A549 (cell line): ENCODE measurements around the gene PLEKHA7. TPM values are rescaled to one million over a fixed set of nuclear protein-coding genes. Genes with fewer than 3 reads are reported as not detected.

Experiments
- ATAC-seq, 2 experiments: fragments of 200-7000 bp in 1 of 2; fragments of >200 bp in 1 of 2; cut with Nextera tagmentation in 1 of 2; cut with Tn5 transposase in 1 of 2; 3 replicates each; pipeline versions ENCODE4 v1.8.0 to v1.9.1; 2018 to 2020; ENCODE audit warnings: mild to moderate bottlenecking in 1 of 2, moderate library complexity in 1 of 2
- CTCF ChIA-PET: fragments of 300-600 bp; sonication (Branson Sonifier 250); formaldehyde crosslinking; extraction: SDS; loops from one replicate; lab custom pipeline; 2021; ENCODE audit warnings: antibody characterized with exemption, inconsistent platforms; lab: Yijun Ruan, JAX
- POLR2A ChIA-PET: fragments of 350-600 bp; formaldehyde crosslinking; extraction: SDS; loops from one replicate; lab custom pipeline; 2021; ENCODE audit warnings: antibody characterized with exemption, inconsistent platforms; lab: Yijun Ruan, JAX
- DNase-seq, 2 experiments: peaks; one replicate each; pipeline versions ENCODE4 v3.0.0 to v3.0.0-alpha.2; 2011 to 2016; ENCODE audit warnings: low read depth in 1 of 2, low spot score in 1 of 2
- FAIRE-seq: peaks from 2 replicates; lab custom pipeline; 2011; peaks lifted over from hg19 to GRCh38; lab: Jason Lieb, UNC
- H3K27ac ChIP-seq, 2 experiments: fragments of >200 bp; sonication (Bioruptor Twin); formaldehyde crosslinking; 3 replicates each; pipeline ENCODE4 v1.5.1; 2016 to 2017
- H3K4me1 ChIP-seq: fragments of >200 bp; sonication (Bioruptor Twin); formaldehyde crosslinking; 3 replicates; pipeline ENCODE4 v1.6.1; 2016
- H3K4me2 ChIP-seq: fragments of >200 bp; sonication (Bioruptor Twin); formaldehyde crosslinking; 3 replicates; pipeline ENCODE4 v1.6.1; 2016
- H3K4me3 ChIP-seq: fragments of >200 bp; sonication (Bioruptor Twin); formaldehyde crosslinking; 3 replicates; pipeline ENCODE4 v1.5.1; 2016
- H3K9me3 ChIP-seq: fragments of >200 bp; sonication (Bioruptor Twin); formaldehyde crosslinking; 3 replicates; pipeline ENCODE4 v1.6.1; 2016
- BHLHE40 ChIP-seq: IDR thresholded peaks from 2 replicates; pipeline ENCODE4 v1.6.1; 2012; ENCODE audit warnings: low read depth, low read length, inconsistent platforms
- CBX8 ChIP-seq: fragments of 200-600 bp; sonication (generic); IDR thresholded peaks from 2 replicates; pipeline ENCODE4 v1.6.1; 2016
- FOSL2 ChIP-seq, 2 experiments: fragments of 450-650 bp in 1 of 2; fragments of >200 bp in 1 of 2; sonication (Bioruptor Twin) in 1 of 2; formaldehyde crosslinking; IDR thresholded peaks; 2 replicates each; pipeline versions ENCODE4 v1.5.0 to v1.6.1; 2016 to 2020; ENCODE audit warnings: mild to moderate bottlenecking in 1 of 2, moderate library complexity in 1 of 2
- GATA3 ChIP-seq: IDR thresholded peaks from 2 replicates; pipeline ENCODE4 v1.6.1; 2012; ENCODE audit warnings: borderline replicate concordance
- HDAC2 ChIP-seq: fragments of 200-600 bp; sonication (generic); IDR thresholded peaks from 2 replicates; pipeline ENCODE4 v1.6.1; 2016
- HOXA7 ChIP-seq: fragments of 250-450 bp; sonication (Bioruptor Pico); IDR thresholded peaks from 2 replicates; pipeline ENCODE4 v1.5.0; 2020; ENCODE audit warnings: mild to moderate bottlenecking, moderate library complexity
- JUNB ChIP-seq: fragments of >200 bp; sonication (Bioruptor Twin); formaldehyde crosslinking; IDR thresholded peaks from 2 replicates; pipeline ENCODE4 v1.6.1; 2016
- MAFK ChIP-seq: fragments of 450-650 bp; IDR thresholded peaks from 2 replicates; pipeline ENCODE4 v1.6.1; 2014; ENCODE audit not compliant: partially characterized antibody
- RAD21 ChIP-seq, 2 experiments: fragments of >200 bp in 1 of 2; sonication (Bioruptor Twin) in 1 of 2; formaldehyde crosslinking in 1 of 2; IDR thresholded peaks in 1 of 2; conservative IDR thresholded peaks in 1 of 2; 2 replicates in 1 of 2; 3 replicates in 1 of 2; pipeline ENCODE4 v1.6.1; 2012 to 2018; ENCODE audit warnings: inconsistent platforms in 1 of 2
- RCOR1 ChIP-seq: fragments of 150-350 bp; IDR thresholded peaks from 2 replicates; pipeline ENCODE4 v1.6.1; 2014; ENCODE audit warnings: antibody characterized with exemption, low read length, low read depth
- TFCP2L1 ChIP-seq: fragments of 250-450 bp; sonication (Bioruptor Pico); IDR thresholded peaks from 2 replicates; pipeline ENCODE4 v1.5.0; 2021; ENCODE audit warnings: mild to moderate bottlenecking
- ZFP36 ChIP-seq: fragments of 450-650 bp; IDR thresholded peaks from 2 replicates; pipeline ENCODE4 v1.6.1; 2014; ENCODE audit warnings: borderline replicate concordance; ENCODE audit not compliant: partially characterized antibody
- WGBS: methylation state at CpG from one replicate; pipeline ENCODE4 v1.1.6; 2017; ENCODE audit errors: missing lambda C conversion rate; 5-methylcytosine and 5-hydroxymethylcytosine counted together
- polyA plus RNA-seq, 4 experiments: library from polyadenylated mRNA; depleted of rRNA in 3 of 4; stranded (reverse); fragments of >200 nt; fragmentation: RNase III in 1 of 4; extraction: RNeasy Plus Mini Kit Qiagen cat#74134 plus additional on column Dnase treatment in 1 of 4; gene quantifications; 2 replicates in 3 of 4; 3 replicates in 1 of 4; pipeline ENCODE4 v1.2.3, GENCODE V29; 2011 to 2017
- TF ChIP-seq, protein P1 (sequence below): fragments of >200 bp; sonication (Bioruptor Twin); formaldehyde crosslinking; IDR thresholded peaks from 2 replicates; pipeline ENCODE4 v1.6.1; 2016
- TF ChIP-seq, protein P2 (sequence below): fragments of 250-450 bp; sonication (Bioruptor Pico); IDR thresholded peaks from 2 replicates; pipeline ENCODE4 v1.5.0; 2020; ENCODE audit warnings: low read depth, mild to moderate bottlenecking, moderate library complexity
- TF ChIP-seq, protein P3 (sequence below): fragments of 450-650 bp; IDR thresholded peaks from 2 replicates; pipeline ENCODE4 v1.6.1; 2014; ENCODE audit warnings: antibody characterized with exemption
- TF ChIP-seq, protein P4 (sequence below): fragments of 200-600 bp; sonication (generic); IDR thresholded peaks from 2 replicates; pipeline ENCODE4 v1.6.1; 2016; ENCODE audit warnings: antibody characterized with exemption, mild to moderate bottlenecking, moderate library complexity
- TF ChIP-seq, protein P5 (sequence below): IDR thresholded peaks from 2 replicates; pipeline ENCODE4 v1.6.1; 2012; ENCODE audit warnings: low read depth, borderline replicate concordance

Gene PLEKHA7
- polyA plus RNA-seq, 2 of the 4 experiments (the other 2 are of a cell fraction), result 8.7 to 13.8 TPM

DNA sequence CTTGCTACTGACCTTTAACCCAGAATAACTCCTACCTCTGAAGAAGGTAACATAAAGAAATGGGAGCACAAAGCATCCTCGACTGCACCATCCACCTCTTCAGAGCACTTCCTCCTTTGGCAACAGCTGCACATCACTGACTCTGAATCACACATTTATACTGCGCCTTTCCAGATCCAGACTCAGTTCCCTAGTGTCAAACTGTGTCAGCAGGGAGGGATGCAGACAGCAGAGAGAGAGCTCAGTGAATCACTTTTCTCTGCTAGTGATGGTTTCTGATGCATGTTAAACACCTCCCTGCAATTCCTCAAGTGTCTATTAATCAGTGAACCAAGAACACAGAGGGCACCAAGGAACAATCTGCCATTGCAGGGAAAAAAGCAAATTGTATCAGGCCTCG is 118.9 kb downstream of the PLEKHA7 start:
- Histone ChIP-seq H3K4me1 (no peaks in the 10 kb centered on the region), H3K27ac (no peak overlapping the region), H3K4me2 (no peak overlapping the region), H3K9me3 (peaks cover 6% of the 10 kb centered on the region; the same call in 2 of the 3 replicates), H3K4me3 (no peak overlapping the region)
- ATAC-seq, result no peak
- POLR2A ChIA-PET, result no interaction called here
- 63% methylated on average over 3 of the region's 3 CpGs for WGBS
- CTCF ChIA-PET, result interaction anchor here (1.5 kb wide), 1 partner anchor 9 kb away, joined by 4 read pairs; no protein-coding TSS in a partner anchor
- TF ChIP-seq, protein P1, sequence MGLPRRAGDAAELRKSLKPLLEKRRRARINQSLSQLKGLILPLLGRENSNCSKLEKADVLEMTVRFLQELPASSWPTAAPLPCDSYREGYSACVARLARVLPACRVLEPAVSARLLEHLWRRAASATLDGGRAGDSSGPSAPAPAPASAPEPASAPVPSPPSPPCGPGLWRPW, result no peak
- TF ChIP-seq ZFP36 (no peak), RCOR1 (no peak), GATA3 (no peak), BHLHE40 (no peak), TFCP2L1 (CRISPR knock-in tag) (no peak), FOSL2 (IDR thresholded peaks at IDR 0.05) (no peak), FOSL2 (CRISPR knock-in tag; IDR thresholded peaks at IDR 0.05) (no peak), RAD21 (conservative IDR thresholded peaks at IDR 0.05 in 1 of 2, IDR thresholded peaks at IDR 0.05 in 1 of 2) (no peak), CBX8 (no peak), MAFK (no peak), HOXA7 (CRISPR knock-in tag) (no peak), JUNB (no peak), HDAC2 (no peak)
- TF ChIP-seq, protein P2, sequence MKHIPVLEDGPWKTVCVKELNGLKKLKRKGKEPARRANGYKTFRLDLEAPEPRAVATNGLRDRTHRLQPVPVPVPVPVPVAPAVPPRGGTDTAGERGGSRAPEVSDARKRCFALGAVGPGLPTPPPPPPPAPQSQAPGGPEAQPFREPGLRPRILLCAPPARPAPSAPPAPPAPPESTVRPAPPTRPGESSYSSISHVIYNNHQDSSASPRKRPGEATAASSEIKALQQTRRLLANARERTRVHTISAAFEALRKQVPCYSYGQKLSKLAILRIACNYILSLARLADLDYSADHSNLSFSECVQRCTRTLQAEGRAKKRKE (CRISPR knock-in tag), result no peak
- TF ChIP-seq, protein P3, sequence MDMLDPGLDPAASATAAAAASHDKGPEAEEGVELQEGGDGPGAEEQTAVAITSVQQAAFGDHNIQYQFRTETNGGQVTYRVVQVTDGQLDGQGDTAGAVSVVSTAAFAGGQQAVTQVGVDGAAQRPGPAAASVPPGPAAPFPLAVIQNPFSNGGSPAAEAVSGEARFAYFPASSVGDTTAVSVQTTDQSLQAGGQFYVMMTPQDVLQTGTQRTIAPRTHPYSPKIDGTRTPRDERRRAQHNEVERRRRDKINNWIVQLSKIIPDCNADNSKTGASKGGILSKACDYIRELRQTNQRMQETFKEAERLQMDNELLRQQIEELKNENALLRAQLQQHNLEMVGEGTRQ, result no peak
- TF ChIP-seq, protein P4, sequence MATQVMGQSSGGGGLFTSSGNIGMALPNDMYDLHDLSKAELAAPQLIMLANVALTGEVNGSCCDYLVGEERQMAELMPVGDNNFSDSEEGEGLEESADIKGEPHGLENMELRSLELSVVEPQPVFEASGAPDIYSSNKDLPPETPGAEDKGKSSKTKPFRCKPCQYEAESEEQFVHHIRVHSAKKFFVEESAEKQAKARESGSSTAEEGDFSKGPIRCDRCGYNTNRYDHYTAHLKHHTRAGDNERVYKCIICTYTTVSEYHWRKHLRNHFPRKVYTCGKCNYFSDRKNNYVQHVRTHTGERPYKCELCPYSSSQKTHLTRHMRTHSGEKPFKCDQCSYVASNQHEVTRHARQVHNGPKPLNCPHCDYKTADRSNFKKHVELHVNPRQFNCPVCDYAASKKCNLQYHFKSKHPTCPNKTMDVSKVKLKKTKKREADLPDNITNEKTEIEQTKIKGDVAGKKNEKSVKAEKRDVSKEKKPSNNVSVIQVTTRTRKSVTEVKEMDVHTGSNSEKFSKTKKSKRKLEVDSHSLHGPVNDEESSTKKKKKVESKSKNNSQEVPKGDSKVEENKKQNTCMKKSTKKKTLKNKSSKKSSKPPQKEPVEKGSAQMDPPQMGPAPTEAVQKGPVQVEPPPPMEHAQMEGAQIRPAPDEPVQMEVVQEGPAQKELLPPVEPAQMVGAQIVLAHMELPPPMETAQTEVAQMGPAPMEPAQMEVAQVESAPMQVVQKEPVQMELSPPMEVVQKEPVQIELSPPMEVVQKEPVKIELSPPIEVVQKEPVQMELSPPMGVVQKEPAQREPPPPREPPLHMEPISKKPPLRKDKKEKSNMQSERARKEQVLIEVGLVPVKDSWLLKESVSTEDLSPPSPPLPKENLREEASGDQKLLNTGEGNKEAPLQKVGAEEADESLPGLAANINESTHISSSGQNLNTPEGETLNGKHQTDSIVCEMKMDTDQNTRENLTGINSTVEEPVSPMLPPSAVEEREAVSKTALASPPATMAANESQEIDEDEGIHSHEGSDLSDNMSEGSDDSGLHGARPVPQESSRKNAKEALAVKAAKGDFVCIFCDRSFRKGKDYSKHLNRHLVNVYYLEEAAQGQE, result no peak
- no peak for FAIRE-seq
- DNase-seq, result no peak

DNA sequence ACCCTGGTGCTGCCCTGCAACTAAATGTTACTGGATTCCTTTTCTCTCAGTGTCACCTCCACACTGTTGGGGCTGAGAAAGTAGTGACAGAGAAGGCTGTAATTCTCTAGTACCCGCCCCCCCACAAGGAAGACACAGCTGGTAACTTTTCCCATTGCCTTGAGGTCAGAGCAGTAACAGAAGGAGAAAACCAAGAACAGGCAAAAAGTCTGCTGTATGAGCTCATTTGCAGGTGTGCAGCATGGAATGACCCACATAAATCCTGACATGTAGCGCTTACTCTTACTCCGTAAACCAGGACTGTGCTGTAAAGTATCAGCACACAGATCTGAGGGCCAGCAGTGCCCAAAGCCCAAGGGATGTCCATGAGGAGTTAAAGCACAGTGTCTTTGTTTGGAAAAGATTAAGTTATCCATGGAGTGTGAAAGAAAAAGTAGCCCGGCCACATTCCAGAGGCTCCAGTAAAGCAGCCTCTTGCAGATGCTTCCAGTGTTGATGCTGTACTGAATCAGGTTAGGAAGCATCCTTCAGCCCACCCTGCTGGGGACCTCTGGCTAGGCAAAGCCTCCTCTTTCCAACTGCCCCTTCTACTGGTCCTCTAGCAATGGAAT is 120.7 kb downstream of the PLEKHA7 start:
- H3K9me3 ChIP-seq, result peaks cover 17% of the 10 kb centered on the region; the same call in 2 of the 3 replicates
- no peak for FAIRE-seq
- no peak overlapping the region for H3K27ac ChIP-seq
- POLR2A ChIA-PET, result no interaction called here
- TF ChIP-seq, protein P5, sequence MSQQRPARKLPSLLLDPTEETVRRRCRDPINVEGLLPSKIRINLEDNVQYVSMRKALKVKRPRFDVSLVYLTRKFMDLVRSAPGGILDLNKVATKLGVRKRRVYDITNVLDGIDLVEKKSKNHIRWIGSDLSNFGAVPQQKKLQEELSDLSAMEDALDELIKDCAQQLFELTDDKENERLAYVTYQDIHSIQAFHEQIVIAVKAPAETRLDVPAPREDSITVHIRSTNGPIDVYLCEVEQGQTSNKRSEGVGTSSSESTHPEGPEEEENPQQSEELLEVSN, result no peak
- TF ChIP-seq RCOR1 (no peak), HOXA7 (CRISPR knock-in tag) (no peak)
- TF ChIP-seq, protein P4, result no peak
- TF ChIP-seq, all 56 proteins: peak for 0
- 86% methylated on average over 4 of the region's 4 CpGs for WGBS
- CTCF ChIA-PET, result no interaction called here
- ATAC-seq (no peak), DNase-seq (no peak)
- H3K4me2 ChIP-seq, result no peak overlapping the region
- H3K4me3 ChIP-seq, result no peak overlapping the region
- no peaks in the 10 kb centered on the region for H3K4me1 ChIP-seq
